Femur (tissue), 1 donor: Measurements from ENCODE around the gene ARL2.

Source experiments
- DNase-seq: peaks from one replicate; pipeline ENCODE4 v3.0.0-alpha.2; 2017

Gene ARL2

DNA sequence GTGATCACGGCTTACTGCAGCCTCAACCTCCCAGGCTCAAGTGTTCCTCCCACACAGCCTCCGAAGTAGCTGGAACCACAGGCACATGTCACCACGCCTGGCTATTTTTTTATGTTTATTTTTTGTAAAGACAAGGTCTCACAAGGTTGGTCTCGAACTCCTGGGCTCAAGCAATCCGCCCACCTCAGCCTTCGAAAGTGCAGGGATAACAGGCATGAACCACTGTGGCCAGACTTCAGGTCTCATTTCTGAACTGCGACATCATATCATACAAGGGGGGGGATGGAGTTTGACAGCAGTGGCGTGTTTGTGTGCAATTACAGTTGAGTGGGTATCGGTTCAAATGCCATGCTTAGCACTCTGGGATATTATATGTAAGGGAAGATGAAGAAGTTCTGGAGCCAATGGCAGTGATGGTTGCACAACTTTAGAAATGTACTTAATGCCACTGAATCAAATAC lies 37.5 kb downstream of the ARL2 start:
- no peak for DNase-seq

DNA sequence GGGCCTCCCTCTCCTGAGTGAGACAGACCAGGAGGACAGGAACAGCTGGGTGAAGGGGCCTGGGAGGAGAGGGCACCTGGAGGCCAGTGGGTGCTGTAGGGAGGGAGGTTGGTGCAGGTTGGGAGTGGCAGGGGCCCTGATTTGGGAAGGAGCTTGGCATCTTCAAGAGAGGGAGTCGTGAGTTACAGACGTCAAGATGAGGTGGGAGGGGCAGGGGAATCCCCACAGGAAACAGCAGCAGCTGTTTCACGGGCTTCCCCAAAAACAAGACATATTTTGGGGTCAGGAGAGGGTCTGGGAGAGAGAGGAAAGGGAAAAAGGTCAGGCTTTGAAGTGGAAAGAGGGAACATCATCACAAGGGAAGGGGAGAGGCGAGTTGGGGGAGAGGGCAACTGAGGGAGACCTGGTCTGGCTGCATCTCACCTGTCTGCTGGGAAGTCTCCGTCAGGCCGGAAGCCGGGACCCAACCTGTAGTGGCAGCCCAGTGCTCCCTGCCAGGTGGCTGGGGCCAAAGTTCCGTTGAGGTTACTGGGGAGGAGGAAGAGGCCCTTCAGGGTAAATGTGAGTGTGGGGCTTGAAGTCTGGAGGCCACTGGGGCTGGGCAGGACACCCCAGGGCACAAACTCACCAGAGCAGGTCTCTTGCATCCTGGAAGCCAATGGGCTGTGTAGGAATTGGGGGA lies 40.0 kb downstream of the ARL2 start:
- no peak for DNase-seq

DNA sequence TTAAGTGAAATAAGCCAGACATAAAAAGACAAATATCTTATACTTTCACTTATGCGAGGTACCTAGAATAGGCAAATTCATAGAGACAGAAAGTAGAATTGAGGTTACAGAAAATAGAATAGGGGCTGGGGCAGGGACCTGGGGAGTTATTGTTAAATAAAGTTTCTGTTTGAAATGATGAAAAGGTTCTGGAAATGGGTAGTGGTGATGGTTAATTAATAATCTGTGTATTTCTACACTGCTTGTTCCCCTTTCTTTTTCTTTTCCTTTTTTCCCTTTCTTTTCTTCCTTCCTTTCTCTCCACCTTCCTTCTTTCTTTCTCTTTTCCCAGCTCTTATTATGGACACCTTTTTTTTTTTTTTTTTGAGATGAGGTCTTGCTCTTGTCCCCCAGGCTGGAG lies 41.6 kb downstream of the ARL2 start:
- DNase-seq = no peak

DNA sequence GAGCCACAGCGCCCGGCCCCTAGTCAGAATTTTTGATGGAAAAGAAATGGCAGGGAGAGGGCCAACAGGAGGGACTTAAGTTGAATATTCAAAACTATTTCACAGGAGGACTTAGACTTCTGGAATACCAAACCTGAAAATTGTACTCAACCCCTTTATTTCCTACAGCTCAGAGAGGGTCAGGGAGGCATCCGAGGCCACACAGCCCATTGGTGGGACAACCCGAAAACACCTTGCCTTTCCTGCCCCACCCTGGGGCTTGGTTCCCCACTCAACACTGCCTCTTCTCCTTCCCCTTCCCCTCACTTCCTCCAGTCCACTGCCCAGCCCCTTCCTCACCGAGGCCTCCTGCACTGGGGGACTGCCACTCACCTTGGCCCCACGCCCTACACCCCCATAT lies 43.0 kb downstream of the ARL2 start:
- no peak for DNase-seq

DNA sequence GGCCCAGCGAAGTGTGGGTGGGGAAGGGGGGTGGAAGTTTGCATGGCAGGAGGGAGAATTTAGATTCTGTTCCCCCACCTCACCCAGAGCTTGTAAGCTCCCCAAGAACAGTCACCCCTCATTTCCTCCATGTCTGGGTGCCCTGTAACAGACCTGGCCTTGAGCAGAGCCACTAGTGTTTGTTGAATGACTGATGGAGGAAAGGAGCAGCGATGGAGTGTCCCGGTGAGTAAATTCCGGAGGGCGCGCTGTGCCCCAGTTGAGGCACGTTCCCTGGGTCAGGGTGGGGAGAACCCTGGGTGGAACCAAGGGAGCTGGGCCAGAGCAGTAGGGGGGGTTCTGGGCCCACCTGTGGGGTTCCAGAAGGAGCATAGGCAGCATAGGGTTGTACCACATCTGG lies 43.6 kb downstream of the ARL2 start:
- DNase-seq = no peak

DNA sequence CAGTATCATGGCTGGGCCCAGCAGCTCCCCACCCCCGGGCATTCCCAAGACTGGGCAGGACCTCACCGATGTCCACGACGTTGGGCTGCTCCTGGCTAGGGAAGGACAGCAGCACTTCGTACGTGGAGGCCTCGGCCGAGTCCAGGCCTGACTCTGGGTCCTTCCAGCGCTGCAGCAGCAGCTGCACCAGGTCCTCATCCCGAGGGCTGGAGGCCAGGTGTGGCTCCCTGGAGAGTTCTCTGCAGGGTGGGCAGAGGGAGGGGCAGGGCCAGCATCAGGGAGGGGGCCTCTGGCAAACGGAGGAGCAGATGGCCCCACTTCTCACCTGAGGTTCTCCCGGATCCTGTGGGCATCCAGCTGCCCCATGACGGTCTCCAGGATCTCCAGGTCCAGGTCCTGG lies 44.1 kb downstream of the ARL2 start:
- DNase-seq = no peak

DNA sequence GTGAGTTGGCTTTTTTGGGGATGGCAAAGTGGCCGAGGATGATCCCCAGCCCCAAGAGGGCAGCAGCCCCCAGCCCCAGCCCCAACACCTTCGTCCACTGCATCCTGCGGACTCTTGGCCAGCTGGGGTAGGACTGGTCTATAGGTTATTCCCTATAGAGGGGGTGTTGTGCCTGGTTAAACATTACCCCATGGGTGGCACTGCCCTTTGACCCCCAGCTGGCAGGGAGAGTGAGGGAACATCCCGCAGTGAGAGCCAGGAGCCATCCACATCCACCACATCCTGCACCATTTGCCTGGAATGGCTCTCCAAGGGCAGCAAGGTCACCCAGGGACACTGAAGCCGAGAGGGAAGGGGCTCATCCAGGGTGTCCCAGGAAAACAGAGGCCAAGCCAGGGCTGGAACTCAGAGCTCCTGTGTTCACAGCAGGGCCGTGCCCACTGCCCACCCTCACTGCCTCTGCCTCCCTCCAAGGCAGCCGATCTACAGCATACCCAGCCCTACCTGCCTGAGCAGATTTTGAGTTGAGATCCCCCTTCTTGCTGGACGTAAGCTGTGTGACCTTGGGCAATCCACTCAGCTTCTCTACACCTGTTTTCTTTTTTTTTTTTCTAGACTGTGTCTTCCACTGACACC lies 44.6 kb downstream of the ARL2 start, which contains the start of gene NAALADL1:
TSS of gene NAALADL1 (minus strand) at position 135 of the 636 bp plus-strand sequence. CDS start at position 103, 32 bp downstream.
- no peak for DNase-seq

DNA sequence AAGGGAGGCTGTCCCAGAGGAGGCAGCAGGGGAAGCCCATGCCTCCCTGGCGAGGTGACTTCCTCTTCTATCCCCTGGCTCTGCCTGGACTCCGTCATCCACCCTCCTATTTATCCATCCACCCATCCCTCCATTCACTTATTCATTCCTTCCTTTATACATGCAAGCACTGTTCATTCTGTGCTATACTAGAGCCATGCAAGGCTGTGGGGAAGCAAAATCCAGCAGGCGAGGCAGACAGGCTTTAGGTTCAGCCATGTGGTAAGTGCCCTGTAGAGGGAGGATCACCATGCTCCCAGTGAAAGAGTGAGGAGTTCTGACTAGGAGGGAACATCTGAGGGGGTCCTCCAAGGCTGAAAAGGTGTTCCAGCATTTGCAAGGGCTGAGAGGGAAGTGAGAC lies 45.6 kb downstream of the ARL2 start:
- no peak for DNase-seq

DNA sequence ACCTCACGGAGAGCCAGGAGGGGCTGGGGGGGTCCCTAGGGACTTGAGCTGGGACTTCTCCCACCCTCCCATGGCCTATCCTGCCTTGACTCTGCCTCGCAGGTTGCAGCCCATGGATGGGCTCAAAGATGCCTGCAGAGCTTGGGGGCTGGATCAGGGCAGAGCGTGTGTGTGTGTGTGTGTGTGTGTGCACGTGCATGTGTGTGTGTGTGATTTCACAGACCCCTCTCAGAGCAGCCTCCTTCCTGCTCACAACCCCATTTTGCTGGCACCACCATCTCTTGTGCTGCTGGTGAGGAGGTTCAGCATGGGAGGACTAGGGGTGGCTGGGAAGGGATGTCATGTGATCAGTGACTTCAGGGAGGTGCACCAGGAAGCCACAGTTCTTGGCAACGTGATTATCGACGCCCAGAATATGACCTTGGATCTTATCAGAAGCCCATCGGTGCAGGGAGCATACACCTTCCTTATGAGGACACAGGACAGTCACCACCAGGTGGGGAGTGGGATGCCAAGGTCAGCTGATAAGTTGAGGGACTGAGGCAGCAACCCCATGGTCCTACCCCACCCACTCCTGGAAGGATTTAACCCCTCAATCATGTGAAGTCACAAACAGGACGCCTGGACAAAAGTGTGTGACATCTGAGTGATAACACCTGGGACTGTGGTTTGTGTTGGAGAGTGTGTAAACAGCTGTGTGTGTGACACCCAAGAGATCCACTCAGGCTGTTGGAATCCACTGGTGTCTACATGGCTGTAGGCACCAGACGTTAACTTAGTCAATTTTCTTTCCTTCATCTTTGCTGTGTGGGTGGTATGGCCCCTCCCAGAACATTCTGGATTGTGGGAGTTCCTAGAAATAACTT lies 46.2 kb downstream of the ARL2 start:
- no peak for DNase-seq

DNA sequence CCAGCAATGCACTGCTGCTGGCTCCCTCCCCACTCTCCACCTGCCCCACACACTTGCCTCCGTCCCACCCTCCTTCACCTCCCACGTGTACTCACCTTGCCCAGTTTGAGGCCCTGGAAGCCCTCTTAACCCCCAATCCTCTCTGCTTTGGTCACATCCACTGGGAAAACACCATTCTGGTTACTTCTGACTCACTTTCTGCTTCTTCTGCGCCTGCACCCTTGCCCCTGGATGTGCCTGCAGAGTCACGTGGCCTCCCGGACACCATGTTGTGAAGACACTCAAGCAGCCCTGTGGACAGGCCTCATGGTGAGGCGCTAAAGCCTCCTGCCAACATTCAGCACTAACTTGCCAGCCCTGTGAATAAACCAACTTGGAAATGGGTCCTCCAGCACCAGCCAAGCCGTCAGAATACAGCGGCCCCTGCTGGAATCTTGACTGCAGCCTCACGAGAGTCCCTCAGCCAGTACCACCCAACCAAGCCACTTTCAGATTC lies 47.0 kb downstream of the ARL2 start:
- no peak for DNase-seq

DNA sequence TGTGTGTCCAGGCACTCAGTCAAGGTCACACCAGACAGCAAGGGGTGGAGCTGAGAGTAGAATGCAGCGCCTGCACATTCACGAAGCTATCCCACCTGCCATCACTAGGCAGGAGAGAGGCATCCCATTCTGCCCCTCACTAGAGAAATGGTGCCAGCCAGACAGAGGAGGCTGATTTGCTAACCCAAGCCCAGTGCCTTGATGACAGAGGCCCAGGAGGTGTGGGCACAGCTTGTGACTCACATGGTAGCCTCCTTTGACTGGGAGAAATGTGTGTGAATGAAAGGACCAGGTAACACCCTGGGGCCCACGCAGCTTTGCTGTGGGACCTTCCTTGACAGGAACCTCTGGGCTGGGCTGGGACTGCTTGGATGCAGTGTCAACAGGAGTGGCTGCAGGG lies 49.6 kb downstream of the ARL2 start:
- no peak for DNase-seq

DNA sequence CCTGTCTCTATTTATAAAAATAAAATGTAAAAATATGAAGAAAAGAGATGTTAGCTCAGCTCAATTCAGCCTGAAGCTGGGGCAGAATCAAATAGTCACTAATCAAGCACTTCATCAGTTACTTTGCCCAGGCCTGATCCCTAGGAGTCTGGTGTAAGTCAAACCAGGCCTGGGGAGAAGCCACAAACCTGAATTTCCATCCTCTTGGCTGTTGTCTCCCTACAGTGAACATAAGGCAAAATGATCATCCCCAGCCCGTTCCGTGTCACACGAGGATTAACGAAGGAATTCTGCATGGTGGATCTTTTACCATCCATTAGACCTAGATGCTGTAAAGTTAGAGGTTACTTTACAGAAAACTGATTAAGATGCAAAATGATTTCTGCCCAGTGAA lies 50.9 kb downstream of the ARL2 start:
- DNase-seq = no peak

DNA sequence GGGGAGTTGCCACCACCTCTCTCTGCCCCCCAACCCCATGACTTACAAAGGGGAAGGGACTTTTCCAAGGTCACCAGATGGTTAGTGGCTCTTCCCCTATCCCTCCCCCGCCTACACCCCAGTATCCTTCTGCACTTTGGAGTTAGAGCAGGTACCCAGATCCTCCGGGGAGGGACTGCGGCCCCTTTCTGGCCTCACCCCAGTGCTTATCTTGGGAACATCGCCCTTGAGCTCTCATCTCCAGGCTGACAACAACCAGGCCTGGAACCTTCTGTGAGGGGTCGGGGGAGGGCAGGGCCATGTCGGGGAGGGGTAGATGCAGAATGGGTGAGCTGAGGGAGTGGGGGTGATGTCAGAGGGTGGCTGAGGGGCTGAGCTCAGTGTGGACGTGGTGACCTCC lies 51.9 kb downstream of the ARL2 start:
- no peak for DNase-seq

DNA sequence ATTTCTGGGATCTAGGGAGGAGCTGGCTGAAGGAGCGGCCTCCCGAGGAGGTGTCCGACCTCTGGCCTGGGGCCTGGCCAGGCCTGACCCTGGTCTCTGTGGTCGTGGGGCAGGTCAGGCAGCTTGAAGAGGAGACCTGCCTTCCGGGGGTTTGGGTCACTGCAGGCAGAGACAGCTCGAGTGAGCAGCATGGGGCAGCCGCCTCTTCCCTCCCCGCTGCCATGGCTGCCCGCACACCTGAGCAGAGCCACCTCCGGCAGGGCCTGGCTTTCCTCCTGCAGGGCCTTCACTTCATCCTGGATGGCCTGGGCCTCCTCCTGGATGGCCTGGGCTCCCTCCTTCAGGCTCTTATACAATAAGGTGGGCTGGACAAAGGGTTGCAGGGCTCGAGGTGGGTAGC lies 52.4 kb downstream of the ARL2 start:
- DNase-seq = no peak

DNA sequence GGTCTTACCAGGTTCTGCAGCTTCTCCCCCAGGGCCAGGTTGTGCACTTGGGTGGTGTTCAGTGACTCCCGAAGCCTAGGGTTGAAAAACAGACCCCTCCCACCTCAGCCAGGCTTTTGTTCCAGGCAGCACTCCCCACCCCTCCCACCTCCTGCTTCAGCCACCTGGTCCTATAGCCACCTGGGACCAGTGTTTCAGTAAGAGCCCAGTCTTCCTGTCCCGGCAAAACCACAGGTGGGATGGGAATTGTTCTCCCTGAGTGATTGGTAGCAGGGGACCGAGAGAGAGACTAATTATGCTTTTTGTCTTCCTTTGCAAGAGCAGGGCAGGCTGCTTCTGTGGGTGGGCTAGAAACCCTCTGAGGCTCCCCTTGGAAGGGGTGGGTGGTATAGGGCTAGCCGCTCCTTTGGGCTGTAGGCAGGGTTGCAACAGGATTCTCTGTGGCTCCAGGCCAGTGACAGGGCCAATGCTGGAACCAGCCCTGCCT lies 52.9 kb downstream of the ARL2 start:
- DNase-seq = no peak

DNA sequence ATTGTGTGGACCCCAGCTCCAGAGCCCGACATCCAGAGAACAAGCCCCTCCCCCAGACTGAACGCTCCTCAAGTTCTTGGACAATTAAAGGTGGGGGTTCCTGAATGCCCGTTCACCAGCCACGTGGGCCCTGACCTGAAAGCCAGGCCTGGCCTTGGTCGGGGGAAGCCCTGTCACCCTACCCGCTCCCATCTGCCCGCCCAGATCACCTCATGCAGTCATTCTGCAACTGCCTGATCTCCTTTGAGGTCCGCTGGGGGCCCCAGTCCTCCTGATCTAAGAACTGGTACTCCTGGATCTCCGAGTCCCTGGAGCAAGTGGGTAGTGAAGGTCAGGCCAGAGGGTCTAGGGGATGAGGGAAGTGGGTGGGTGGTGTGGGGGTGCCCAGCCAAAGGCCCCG lies 53.5 kb downstream of the ARL2 start:
- DNase-seq = no peak

DNA sequence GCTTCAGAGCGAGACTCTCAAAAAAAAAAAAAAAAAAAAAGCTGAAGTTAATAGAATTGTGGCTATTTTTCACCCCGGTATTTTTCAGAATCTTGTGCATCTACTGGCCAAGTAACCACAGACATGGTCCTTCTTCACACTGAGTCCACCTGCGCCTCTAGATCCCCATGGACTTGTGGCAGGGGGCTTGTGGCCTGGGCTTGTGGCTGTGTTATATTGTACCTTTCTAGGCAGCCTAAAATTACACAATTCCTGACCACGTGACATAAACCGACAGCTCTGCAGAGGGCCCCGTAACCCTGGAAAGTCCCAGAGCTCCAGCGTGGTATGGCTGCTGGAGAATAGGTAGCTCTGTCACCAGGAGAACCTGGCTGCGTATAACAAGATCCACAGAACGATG lies 55.3 kb downstream of the ARL2 start:
- DNase-seq = no peak
